GM19467 (cell line): ENCODE data around the gene FOXP4.

ENCODE experiments used
- ATAC-seq: cut with Tn5 transposase; IDR thresholded peaks from one replicate; pipeline ENCODE4 v1.9.1; 2021; ENCODE audit warnings: mild to moderate bottlenecking, moderate library complexity; ENCODE audit not compliant: unreplicated experiment

FOXP4 gene

GRCh38 chr6:41545703-41546474 is at the start of gene FOXP4:
Gene FOXP4, plus strand, starts transcription at chr6:41546381. Its CDS starts 19,380 bp downstream, at chr6:41565761.
- peak; percentile 70 for ATAC-seq

- no peak for ATAC-seq
Observed at GRCh38 chr6:41497573-41497972, 48.6 kb upstream of the FOXP4 start.

- ATAC-seq, result no peak
Observed at GRCh38 chr6:41497994-41498393, 48.2 kb upstream of the FOXP4 start.

GRCh38 chr6:41498968-41499599 is 47.1 kb upstream of the FOXP4 start:
- ATAC-seq, result no peak

DNA sequence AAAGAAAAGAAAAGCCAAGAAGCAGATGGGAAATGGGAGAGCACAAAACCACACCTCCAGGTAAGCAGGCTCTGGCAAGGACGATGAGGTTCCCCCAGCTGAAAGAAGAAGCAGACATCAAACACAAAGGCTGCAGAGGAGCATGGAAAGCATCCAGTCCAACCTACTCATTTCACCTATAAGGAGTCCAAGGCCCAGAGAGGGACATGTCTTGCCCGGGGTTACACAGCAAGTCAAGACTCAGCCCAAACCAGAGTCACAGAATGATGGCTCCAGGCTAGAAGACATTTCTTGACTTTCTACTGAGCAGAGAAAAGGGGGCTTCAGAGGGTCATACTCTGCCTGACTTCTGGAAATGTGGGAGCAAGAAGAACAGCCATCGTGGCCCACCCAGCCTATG is 45.6 kb upstream of the FOXP4 start:
- no peak for ATAC-seq

GRCh38 chr6:41502566-41502916 is 43.6 kb upstream of the FOXP4 start:
- ATAC-seq, result no peak

DNA sequence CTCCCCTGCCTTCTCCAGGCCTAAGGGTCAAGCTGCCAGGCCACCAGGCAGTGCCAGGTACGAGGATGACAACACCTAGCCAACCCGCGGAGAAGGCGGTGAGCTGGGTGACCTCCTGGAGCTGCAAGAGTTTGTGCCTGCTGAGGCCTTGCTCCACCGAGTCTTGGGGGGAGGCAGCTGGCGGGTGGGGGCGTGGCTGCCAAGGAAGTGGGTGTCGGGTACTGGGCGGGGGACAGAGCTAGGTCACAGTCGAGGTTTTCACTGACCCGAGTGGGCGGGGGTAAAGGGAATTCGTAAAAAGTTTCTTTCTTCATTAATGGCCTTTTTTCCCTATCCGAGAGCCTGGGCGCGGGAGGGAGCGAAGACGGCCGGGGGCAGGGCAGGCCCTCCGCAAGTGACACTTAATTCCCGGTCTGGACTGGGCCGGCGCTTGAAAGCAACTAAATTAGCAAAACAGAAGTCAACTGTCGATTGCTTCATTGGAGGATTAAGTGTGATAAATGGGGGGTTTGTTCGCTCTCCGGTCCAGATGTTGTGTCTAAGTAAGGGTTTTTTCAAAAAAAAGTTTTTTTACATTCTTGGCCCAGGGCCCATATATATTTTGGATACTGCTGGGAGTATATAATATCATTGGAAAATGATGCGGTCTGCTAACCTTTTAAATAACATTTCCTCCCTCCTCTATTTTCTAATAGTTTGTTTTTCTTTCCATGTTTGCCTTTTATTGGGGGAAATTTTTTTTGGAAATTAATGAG is 43.1 kb upstream of the FOXP4 start:
- ATAC-seq, result no peak

- no peak for ATAC-seq
Observed at GRCh38 chr6:41503827-41504465, 42.2 kb upstream of the FOXP4 start.

GRCh38 chr6:41504466-41505121 is 41.6 kb upstream of the FOXP4 start:
- ATAC-seq, result no peak

DNA sequence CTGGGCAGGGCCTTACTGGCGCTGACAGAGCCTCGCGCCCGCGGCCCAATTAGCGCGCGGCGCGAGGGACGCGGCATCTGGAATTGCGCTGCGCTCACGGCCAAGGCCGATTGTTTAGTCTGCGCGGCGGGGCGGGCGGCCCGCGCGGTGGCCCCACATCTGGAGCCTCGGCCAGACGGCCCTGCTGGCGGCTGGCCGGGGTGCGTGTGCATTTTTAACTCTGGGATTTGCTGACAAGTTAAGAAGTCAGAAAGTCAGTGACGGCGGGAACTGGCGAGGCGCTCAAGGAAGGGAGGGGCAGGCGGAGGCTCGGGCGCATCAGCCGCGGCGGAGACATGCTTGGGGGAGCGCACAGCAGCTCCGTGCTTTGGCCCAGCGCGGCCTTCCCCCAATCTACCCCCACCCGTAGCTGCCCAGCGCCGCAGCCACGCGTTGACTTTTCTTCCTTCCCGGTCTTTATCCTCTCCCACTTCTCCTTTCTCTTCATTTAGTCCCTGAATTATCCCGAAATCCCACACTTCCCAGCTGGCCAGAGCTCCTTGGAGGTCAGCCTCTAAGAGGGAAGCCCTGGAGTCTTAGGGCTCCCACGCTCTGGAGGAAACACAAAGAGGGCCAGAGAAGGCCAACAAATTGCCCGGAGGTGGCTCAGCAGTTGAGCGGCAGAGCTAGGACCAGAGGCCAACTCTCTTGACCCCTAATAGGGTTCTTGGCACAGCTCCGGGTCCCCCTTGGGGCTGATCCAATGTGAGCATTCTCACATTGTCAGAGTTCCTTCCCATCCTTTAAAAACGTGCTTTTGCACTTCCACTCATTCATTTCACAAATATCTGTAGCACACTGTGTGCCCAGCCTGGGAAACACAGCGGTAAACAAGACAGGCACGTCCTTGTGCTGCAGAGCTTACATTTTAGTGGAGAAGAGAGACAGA is 40.8 kb upstream of the FOXP4 start:
- ATAC-seq, result peak; percentile 53

GRCh38 chr6:41508479-41508878 is 37.7 kb upstream of the FOXP4 start:
- no peak for ATAC-seq

DNA sequence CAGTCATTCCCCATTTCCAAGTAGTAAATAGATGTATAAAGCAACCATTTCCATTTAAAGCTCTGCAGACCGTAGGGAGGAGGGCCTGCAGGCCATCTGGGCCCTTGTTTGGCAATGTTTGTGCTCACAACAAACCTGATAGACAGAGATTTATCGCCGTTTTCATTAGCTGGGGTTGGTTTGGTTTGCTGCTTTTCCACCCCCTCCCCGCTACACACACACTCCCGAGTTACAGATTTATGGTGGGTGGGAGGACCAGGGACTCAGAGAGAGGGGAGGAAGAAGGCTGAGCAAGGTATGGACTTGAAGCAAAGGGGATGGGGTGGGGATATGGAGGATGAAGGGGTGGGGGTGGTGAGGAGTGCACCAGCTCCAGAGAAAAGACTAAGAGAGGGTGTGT is 36.6 kb upstream of the FOXP4 start:
- ATAC-seq, result no peak

- no peak for ATAC-seq
Observed at GRCh38 chr6:41511443-41512060, 34.6 kb upstream of the FOXP4 start.

- no peak for ATAC-seq
Observed at GRCh38 chr6:41512146-41512701, 34.0 kb upstream of the FOXP4 start.

- ATAC-seq, result no peak
Observed at GRCh38 chr6:41515995-41516394, 30.2 kb upstream of the FOXP4 start.

DNA sequence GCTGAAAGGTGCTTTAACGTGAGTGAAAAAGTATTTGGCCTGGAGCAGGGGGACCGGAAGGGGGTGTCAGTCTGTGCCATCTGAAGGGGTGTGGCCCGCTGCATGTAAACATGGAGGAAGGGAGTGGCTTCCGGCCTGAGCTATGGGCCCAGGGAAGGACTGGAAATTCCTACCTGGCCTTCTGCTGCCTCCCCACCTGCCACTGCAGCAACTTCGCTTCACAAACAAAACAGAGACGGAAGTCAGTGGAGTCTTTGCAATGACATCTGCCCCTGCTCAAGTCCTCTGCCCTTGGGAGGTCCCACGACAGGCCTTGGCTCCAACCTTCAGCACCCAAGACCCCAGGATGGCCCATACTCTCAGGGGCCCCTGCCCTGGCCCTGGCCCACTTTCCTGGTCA is 28.1 kb upstream of the FOXP4 start:
- no peak for ATAC-seq

- ATAC-seq, result no peak
Observed at GRCh38 chr6:41519305-41519744, 26.9 kb upstream of the FOXP4 start.

- ATAC-seq, result no peak
Observed at GRCh38 chr6:41519745-41520699, 26.2 kb upstream of the FOXP4 start.
